Liver (tissue), 3 donors: ENCODE data around the gene PDE9A.

Experiments
- EGR1 ChIP-seq, 2 donors: IDR thresholded peaks; 2 replicates each; pipeline ENCODE4 v1.6.1; 2016 to 2018; ENCODE audit warnings: antibody characterized with exemption in 2 of 2, low read depth in 2 of 2
- FOXA2 ChIP-seq: IDR thresholded peaks from 2 replicates; pipeline ENCODE4 v1.6.1; 2016; ENCODE audit warnings: antibody characterized with exemption
- GABPA ChIP-seq, 2 donors: IDR thresholded peaks in 1 of 2; conservative IDR thresholded peaks in 1 of 2; 2 replicates each; pipeline ENCODE4 v1.6.1; 2016; ENCODE audit warnings: antibody characterized with exemption in 2 of 2, mild to moderate bottlenecking in 1 of 2, moderate library complexity in 1 of 2
- JUND ChIP-seq, 2 donors: IDR thresholded peaks; 2 replicates each; pipeline ENCODE4 v1.6.1; 2016; ENCODE audit warnings: antibody characterized with exemption in 2 of 2
- RAD21 ChIP-seq, 2 donors: IDR thresholded peaks; 2 replicates each; pipeline ENCODE4 v1.6.1; 2016; ENCODE audit warnings: antibody characterized with exemption in 2 of 2, mild to moderate bottlenecking in 2 of 2
- REST ChIP-seq: IDR thresholded peaks from 2 replicates; pipeline ENCODE4 v1.6.1; 2016; ENCODE audit warnings: antibody characterized with exemption, mild to moderate bottlenecking
- SP1 ChIP-seq: IDR thresholded peaks from 2 replicates; pipeline ENCODE4 v1.6.1; 2018; ENCODE audit warnings: antibody characterized with exemption, mild to moderate bottlenecking
- TAF1 ChIP-seq: conservative IDR thresholded peaks from 2 replicates; pipeline ENCODE4 v1.6.1; 2016; ENCODE audit warnings: antibody characterized with exemption, mild to moderate bottlenecking
- YY1 ChIP-seq: IDR thresholded peaks from 2 replicates; pipeline ENCODE4 v1.6.1; 2016; ENCODE audit warnings: antibody characterized with exemption, mild to moderate bottlenecking
- TF ChIP-seq, protein P1 (sequence below): IDR thresholded peaks from 2 replicates; pipeline ENCODE4 v1.6.1; 2016; ENCODE audit warnings: antibody characterized with exemption
- TF ChIP-seq, protein P2 (sequence below): IDR thresholded peaks from 2 replicates; pipeline ENCODE4 v1.6.1; 2016; ENCODE audit warnings: antibody characterized with exemption
- TF ChIP-seq, protein P3 (sequence below): fragments of 150-350 bp; IDR thresholded peaks from 2 replicates; pipeline ENCODE4 v1.5.1; 2017; ENCODE audit warnings: improper control_type of control experiment, low read depth, low read length; ENCODE audit not compliant: missing input control
- TF ChIP-seq, protein P4 (sequence below): IDR thresholded peaks from 2 replicates; pipeline ENCODE4 v1.6.1; 2016; ENCODE audit warnings: antibody characterized with exemption
- donor health status: healthy.
- donor health status: healthy.

DNA sequence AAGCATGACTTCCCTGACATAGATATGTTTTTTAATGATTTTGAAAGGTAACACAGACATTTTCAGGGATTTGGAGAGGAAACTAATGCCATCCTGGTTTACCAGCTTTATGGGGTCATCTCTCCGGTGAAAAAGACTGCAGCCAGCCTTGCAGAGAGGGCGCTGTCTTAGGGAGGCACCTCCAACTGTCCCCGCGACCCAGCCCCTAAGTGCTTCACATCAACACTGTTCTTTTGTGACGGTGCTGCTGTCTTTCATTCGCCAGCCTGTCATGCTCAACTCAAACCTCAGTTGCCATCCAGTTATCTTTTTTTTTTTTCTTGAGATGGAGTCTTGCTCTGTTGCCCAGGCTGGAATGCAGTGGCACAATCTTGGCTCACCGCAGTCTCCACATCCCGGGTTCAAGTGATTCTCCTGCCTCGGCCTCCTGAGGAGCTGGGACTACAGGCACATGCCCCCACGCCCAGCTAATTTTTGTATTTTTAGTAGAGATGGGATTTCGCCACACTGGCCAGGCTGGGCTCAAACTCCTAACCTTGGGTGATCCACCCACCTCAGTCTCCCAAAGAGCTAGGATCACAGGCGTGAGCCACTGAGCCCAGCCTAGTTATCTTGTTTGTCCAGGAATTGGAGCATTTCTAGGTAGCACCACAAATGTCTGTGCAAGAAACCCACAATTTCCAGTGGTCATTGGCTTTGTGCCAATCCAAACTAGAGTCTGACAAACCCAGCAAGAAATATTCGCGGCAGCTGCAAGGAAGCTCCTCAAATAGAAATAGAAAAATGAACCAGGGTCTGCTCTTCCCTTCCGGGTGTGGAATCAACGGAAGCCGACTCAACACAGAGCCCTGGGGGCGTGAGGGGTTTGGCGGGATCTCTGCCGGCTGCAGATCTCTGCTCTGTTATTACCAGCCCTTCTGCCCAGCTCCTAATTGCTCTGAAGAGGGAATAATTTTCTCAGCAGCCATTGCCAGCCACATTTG lies 24.2 kb downstream of the PDE9A start:
- TF ChIP-seq, protein P1, sequence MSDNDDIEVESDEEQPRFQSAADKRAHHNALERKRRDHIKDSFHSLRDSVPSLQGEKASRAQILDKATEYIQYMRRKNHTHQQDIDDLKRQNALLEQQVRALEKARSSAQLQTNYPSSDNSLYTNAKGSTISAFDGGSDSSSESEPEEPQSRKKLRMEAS = no peak
- TF ChIP-seq REST (no peak), SP1 (no peak), TAF1 (no peak), YY1 (no peak), GABPA (IDR thresholded peaks at IDR 0.05 in 1 of 2, conservative IDR thresholded peaks at IDR 0.05 in 1 of 2) (no peak), JUND (IDR thresholded peaks at IDR 0.05) (no peak), FOXA2 (no peak), RAD21 (IDR thresholded peaks at IDR 0.05) (no peak), EGR1 (IDR thresholded peaks at IDR 0.05; ENCODE audit: low read depth in 2 of 2) (no peak)
- TF ChIP-seq, protein P2, sequence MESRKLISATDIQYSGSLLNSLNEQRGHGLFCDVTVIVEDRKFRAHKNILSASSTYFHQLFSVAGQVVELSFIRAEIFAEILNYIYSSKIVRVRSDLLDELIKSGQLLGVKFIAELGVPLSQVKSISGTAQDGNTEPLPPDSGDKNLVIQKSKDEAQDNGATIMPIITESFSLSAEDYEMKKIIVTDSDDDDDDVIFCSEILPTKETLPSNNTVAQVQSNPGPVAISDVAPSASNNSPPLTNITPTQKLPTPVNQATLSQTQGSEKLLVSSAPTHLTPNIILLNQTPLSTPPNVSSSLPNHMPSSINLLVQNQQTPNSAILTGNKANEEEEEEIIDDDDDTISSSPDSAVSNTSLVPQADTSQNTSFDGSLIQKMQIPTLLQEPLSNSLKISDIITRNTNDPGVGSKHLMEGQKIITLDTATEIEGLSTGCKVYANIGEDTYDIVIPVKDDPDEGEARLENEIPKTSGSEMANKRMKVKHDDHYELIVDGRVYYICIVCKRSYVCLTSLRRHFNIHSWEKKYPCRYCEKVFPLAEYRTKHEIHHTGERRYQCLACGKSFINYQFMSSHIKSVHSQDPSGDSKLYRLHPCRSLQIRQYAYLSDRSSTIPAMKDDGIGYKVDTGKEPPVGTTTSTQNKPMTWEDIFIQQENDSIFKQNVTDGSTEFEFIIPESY = no peak
- TF ChIP-seq, protein P3, sequence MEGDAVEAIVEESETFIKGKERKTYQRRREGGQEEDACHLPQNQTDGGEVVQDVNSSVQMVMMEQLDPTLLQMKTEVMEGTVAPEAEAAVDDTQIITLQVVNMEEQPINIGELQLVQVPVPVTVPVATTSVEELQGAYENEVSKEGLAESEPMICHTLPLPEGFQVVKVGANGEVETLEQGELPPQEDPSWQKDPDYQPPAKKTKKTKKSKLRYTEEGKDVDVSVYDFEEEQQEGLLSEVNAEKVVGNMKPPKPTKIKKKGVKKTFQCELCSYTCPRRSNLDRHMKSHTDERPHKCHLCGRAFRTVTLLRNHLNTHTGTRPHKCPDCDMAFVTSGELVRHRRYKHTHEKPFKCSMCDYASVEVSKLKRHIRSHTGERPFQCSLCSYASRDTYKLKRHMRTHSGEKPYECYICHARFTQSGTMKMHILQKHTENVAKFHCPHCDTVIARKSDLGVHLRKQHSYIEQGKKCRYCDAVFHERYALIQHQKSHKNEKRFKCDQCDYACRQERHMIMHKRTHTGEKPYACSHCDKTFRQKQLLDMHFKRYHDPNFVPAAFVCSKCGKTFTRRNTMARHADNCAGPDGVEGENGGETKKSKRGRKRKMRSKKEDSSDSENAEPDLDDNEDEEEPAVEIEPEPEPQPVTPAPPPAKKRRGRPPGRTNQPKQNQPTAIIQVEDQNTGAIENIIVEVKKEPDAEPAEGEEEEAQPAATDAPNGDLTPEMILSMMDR = no peak
- TF ChIP-seq, protein P4, sequence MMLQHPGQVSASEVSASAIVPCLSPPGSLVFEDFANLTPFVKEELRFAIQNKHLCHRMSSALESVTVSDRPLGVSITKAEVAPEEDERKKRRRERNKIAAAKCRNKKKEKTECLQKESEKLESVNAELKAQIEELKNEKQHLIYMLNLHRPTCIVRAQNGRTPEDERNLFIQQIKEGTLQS = no peak
